ENCODE data around the gene DOHH. TPM values are rescaled to one million over a fixed set of nuclear protein-coding genes. Genes with fewer than 3 reads are reported as not detected.
"Not testable (repeated sequence)": the region's sequence is repeated elsewhere in the genome, so short reads cannot be mapped to it uniquely, and the experiment has no call there.

Gene DOHH
- total RNA-seq, 1 experiment from 2014 or later, result 0.89 TPM

- Histone ChIP-seq H3K9ac (ENCODE audit: low read length) (no peak overlapping the region), H3K79me2 (ENCODE audit: low read length) (no peaks in the 10 kb centered on the region), H3K9me2 (replicated peaks; ENCODE audit: insufficient read depth, low read length) (no peaks in the 10 kb centered on the region), H4K20me1 (ENCODE audit: insufficient read depth, low read depth, low read length) (no peaks in the 10 kb centered on the region; the same call in 1 of the 2 replicates), H3K4me1 (ENCODE audit: low read length) (no peaks in the 10 kb centered on the region), H3K36me3 (ENCODE audit: insufficient read depth, low read length) (no peaks in the 10 kb centered on the region), H3K27me3 (ENCODE audit: low read length) (no peaks in the 10 kb centered on the region), H2AFZ (ENCODE audit: low read length) (no peak overlapping the region), H3K9me3 (ENCODE audit: low read length) (no peaks in the 10 kb centered on the region), H3K4me3 (ENCODE audit: low read length) (no peak overlapping the region), H3K4me2 (ENCODE audit: low read depth, low read length, poor library complexity, severe bottlenecking) (no peak overlapping the region), H3K27ac (ENCODE audit: low read length) (no peak overlapping the region)
- no peak for DNase-seq
Measured at GRCh38 chr19:3532154-3532786, 31.8 kb upstream of the DOHH start.

- H3K4me2 ChIP-seq (ENCODE audit: low read depth, low read length, poor library complexity, severe bottlenecking), result no peak overlapping the region
- H3K27ac ChIP-seq (ENCODE audit: low read length), result no peak overlapping the region
- no peaks in the 10 kb centered on the region for H3K36me3 ChIP-seq (ENCODE audit: insufficient read depth, low read length)
- no peaks in the 10 kb centered on the region for H3K4me1 ChIP-seq (ENCODE audit: low read length)
- no peak overlapping the region for H3K4me3 ChIP-seq (ENCODE audit: low read length)
- no peaks in the 10 kb centered on the region for H3K79me2 ChIP-seq (ENCODE audit: low read length)
- H3K9me3 ChIP-seq (ENCODE audit: low read length), result no peaks in the 10 kb centered on the region
- DNase-seq, result no peak
- H3K27me3 ChIP-seq (ENCODE audit: low read length), result no peaks in the 10 kb centered on the region
- H3K9me2 ChIP-seq (replicated peaks; ENCODE audit: insufficient read depth, low read length), result no peaks in the 10 kb centered on the region
- H2AFZ ChIP-seq (ENCODE audit: low read length), result no peak overlapping the region
- H4K20me1 ChIP-seq (ENCODE audit: insufficient read depth, low read depth, low read length), result no peaks in the 10 kb centered on the region; the same call in 1 of the 2 replicates
- H3K9ac ChIP-seq (ENCODE audit: low read length), result no peak overlapping the region
Measured at GRCh38 chr19:3531716-3532115, 31.2 kb upstream of the DOHH start.

- Histone ChIP-seq H3K79me2 (ENCODE audit: low read length) (no peaks in the 10 kb centered on the region), H3K36me3 (ENCODE audit: insufficient read depth, low read length) (no peaks in the 10 kb centered on the region)
- no peak for DNase-seq
Measured at GRCh38 chr19:3530389-3530788, 29.9 kb upstream of the DOHH start.

GRCh38 chr19:3529299-3529698 lies 28.8 kb upstream of the DOHH start:
- not testable (repeated sequence) for H2AFZ ChIP-seq (ENCODE audit: low read length); H4K20me1 ChIP-seq (ENCODE audit: insufficient read depth, low read depth, low read length); H3K36me3 ChIP-seq (ENCODE audit: insufficient read depth, low read length); DNase-seq; H3K9ac ChIP-seq (ENCODE audit: low read length); H3K9me2 ChIP-seq (replicated peaks; ENCODE audit: insufficient read depth, low read length); H3K9me3 ChIP-seq (ENCODE audit: low read length); H3K27ac ChIP-seq (ENCODE audit: low read length); H3K79me2 ChIP-seq (ENCODE audit: low read length); H3K4me2 ChIP-seq (ENCODE audit: low read depth, low read length, poor library complexity, severe bottlenecking); H3K4me1 ChIP-seq (ENCODE audit: low read length); H3K4me3 ChIP-seq (ENCODE audit: low read length); H3K27me3 ChIP-seq (ENCODE audit: low read length)

More at GRCh38 chr19:3530389-3530788, 29.9 kb upstream of the DOHH start:
- no peaks in the 10 kb centered on the region for H3K4me1 ChIP-seq (ENCODE audit: low read length)
- no peak overlapping the region for H3K4me3 ChIP-seq (ENCODE audit: low read length)
- H3K27ac ChIP-seq (ENCODE audit: low read length), result no peak overlapping the region
- H3K27me3 ChIP-seq (ENCODE audit: low read length), result no peaks in the 10 kb centered on the region
- no peak overlapping the region for H3K9ac ChIP-seq (ENCODE audit: low read length)
- no peaks in the 10 kb centered on the region for H4K20me1 ChIP-seq (ENCODE audit: insufficient read depth, low read depth, low read length)
- H3K9me3 ChIP-seq (ENCODE audit: low read length), result no peaks in the 10 kb centered on the region
- H2AFZ ChIP-seq (ENCODE audit: low read length), result no peak overlapping the region
- H3K9me2 ChIP-seq (replicated peaks; ENCODE audit: insufficient read depth, low read length), result no peaks in the 10 kb centered on the region
- H3K4me2 ChIP-seq (ENCODE audit: low read depth, low read length, poor library complexity, severe bottlenecking), result no peak overlapping the region

GRCh38 chr19:3528539-3529211 lies 28.2 kb upstream of the DOHH start:
- no peaks in the 10 kb centered on the region for H3K9me3 ChIP-seq (ENCODE audit: low read length)
- no peak for DNase-seq
- no peaks in the 10 kb centered on the region for H3K36me3 ChIP-seq (ENCODE audit: insufficient read depth, low read length)
- H3K27me3 ChIP-seq (ENCODE audit: low read length), result no peaks in the 10 kb centered on the region
- no peaks in the 10 kb centered on the region for H3K9me2 ChIP-seq (replicated peaks; ENCODE audit: insufficient read depth, low read length)
- no peak overlapping the region for H3K4me3 ChIP-seq (ENCODE audit: low read length)
- no peaks in the 10 kb centered on the region for H3K4me1 ChIP-seq (ENCODE audit: low read length)
- no peak overlapping the region for H3K27ac ChIP-seq (ENCODE audit: low read length)
- no peaks in the 10 kb centered on the region for H3K79me2 ChIP-seq (ENCODE audit: low read length)
- no peak overlapping the region for H3K9ac ChIP-seq (ENCODE audit: low read length)
- H2AFZ ChIP-seq (ENCODE audit: low read length), result no peak overlapping the region
- H4K20me1 ChIP-seq (ENCODE audit: insufficient read depth, low read depth, low read length), result no peaks in the 10 kb centered on the region
- no peak overlapping the region for H3K4me2 ChIP-seq (ENCODE audit: low read depth, low read length, poor library complexity, severe bottlenecking)

GRCh38 chr19:3528080-3528479 lies 27.6 kb upstream of the DOHH start:
- Histone ChIP-seq H3K36me3 (ENCODE audit: insufficient read depth, low read length) (no peaks in the 10 kb centered on the region), H3K4me3 (ENCODE audit: low read length) (no peak overlapping the region), H4K20me1 (ENCODE audit: insufficient read depth, low read depth, low read length) (no peaks in the 10 kb centered on the region)

GRCh38 chr19:3527238-3527910 lies 26.9 kb upstream of the DOHH start:
- Histone ChIP-seq H4K20me1 (ENCODE audit: insufficient read depth, low read depth, low read length) (no peaks in the 10 kb centered on the region), H3K36me3 (ENCODE audit: insufficient read depth, low read length) (no peaks in the 10 kb centered on the region), H3K9ac (ENCODE audit: low read length) (no peak overlapping the region), H3K4me3 (ENCODE audit: low read length) (no peak overlapping the region), H3K27me3 (ENCODE audit: low read length) (no peaks in the 10 kb centered on the region), H3K4me2 (ENCODE audit: low read depth, low read length, poor library complexity, severe bottlenecking) (no peak overlapping the region), H3K4me1 (ENCODE audit: low read length) (no peaks in the 10 kb centered on the region), H3K9me2 (replicated peaks; ENCODE audit: insufficient read depth, low read length) (no peaks in the 10 kb centered on the region), H3K9me3 (ENCODE audit: low read length) (no peaks in the 10 kb centered on the region), H3K79me2 (ENCODE audit: low read length) (peaks cover under 1% of the 10 kb centered on the region; the same call in 1 of the 2 replicates), H2AFZ (ENCODE audit: low read length) (no peak overlapping the region), H3K27ac (ENCODE audit: low read length) (no peak overlapping the region)
- DNase-seq, result no peak

More at GRCh38 chr19:3528080-3528479, 27.6 kb upstream of the DOHH start:
- DNase-seq, result no peak
- Histone ChIP-seq H3K9me3 (ENCODE audit: low read length) (no peaks in the 10 kb centered on the region), H3K27me3 (ENCODE audit: low read length) (no peaks in the 10 kb centered on the region), H3K9ac (ENCODE audit: low read length) (no peak overlapping the region), H3K79me2 (ENCODE audit: low read length) (no peaks in the 10 kb centered on the region), H3K27ac (ENCODE audit: low read length) (no peak overlapping the region), H3K4me1 (ENCODE audit: low read length) (no peaks in the 10 kb centered on the region), H2AFZ (ENCODE audit: low read length) (no peak overlapping the region), H3K9me2 (replicated peaks; ENCODE audit: insufficient read depth, low read length) (no peaks in the 10 kb centered on the region), H3K4me2 (ENCODE audit: low read depth, low read length, poor library complexity, severe bottlenecking) (no peak overlapping the region)

GRCh38 chr19:3526507-3527237 lies 26.2 kb upstream of the DOHH start:
- Histone ChIP-seq H2AFZ (ENCODE audit: low read length) (no peak overlapping the region), H3K36me3 (ENCODE audit: insufficient read depth, low read length) (no peaks in the 10 kb centered on the region), H3K4me2 (ENCODE audit: low read depth, low read length, poor library complexity, severe bottlenecking) (no peak overlapping the region), H3K4me3 (ENCODE audit: low read length) (no peak overlapping the region), H3K27ac (ENCODE audit: low read length) (no peak overlapping the region), H3K4me1 (ENCODE audit: low read length) (no peaks in the 10 kb centered on the region), H3K79me2 (ENCODE audit: low read length) (peaks cover 6% of the 10 kb centered on the region; the same call in 1 of the 2 replicates), H3K9ac (ENCODE audit: low read length) (no peak overlapping the region), H3K9me3 (ENCODE audit: low read length) (no peaks in the 10 kb centered on the region), H4K20me1 (ENCODE audit: insufficient read depth, low read depth, low read length) (no peaks in the 10 kb centered on the region), H3K9me2 (replicated peaks; ENCODE audit: insufficient read depth, low read length) (no peaks in the 10 kb centered on the region), H3K27me3 (ENCODE audit: low read length) (no peaks in the 10 kb centered on the region)
- DNase-seq, result no peak
